H1 (cell line): ENCODE data around the gene DTNB. TPM values are rescaled to one million over a fixed set of nuclear protein-coding genes. Genes with fewer than 3 reads are reported as not detected.

ENCODE experiments used
- CHD7 ChIP-seq: fragments of 300-600 bp; sonication (generic); IDR thresholded peaks from 2 replicates; pipeline ENCODE4 v1.7.1; 2012; ENCODE audit warnings: low read length, moderate library complexity, mild to moderate bottlenecking, inconsistent platforms; ENCODE audit not compliant: insufficient replicate concordance
- CREB1 ChIP-seq: IDR thresholded peaks from 2 replicates; pipeline ENCODE4 v1.6.1; 2012; ENCODE audit warnings: inconsistent platforms
- EZH2 ChIP-seq: fragments of 200-600 bp; sonication (generic); IDR thresholded peaks from 2 replicates; pipeline ENCODE4 v1.7.1; 2012; ENCODE audit warnings: low read depth, mild to moderate bottlenecking, moderate library complexity, low read length, inconsistent platforms; ENCODE audit not compliant: severe bottlenecking
- GTF2F1 ChIP-seq: IDR thresholded peaks from 2 replicates; pipeline ENCODE4 v1.6.1; 2012; ENCODE audit warnings: low read depth, low read length, improper control_type of control experiment, borderline replicate concordance
- JUND ChIP-seq: IDR thresholded peaks from 2 replicates; pipeline ENCODE4 v1.6.1; 2011; ENCODE audit warnings: mild to moderate bottlenecking, improper control_type of control experiment, low read length
- KDM4A ChIP-seq: IDR thresholded peaks from one replicate; pipeline ENCODE4 v1.7.1; 2012; ENCODE audit warnings: low read depth, mild to moderate bottlenecking, moderate library complexity, low read length, inconsistent platforms; ENCODE audit not compliant: severe bottlenecking
- POU5F1 ChIP-seq: IDR thresholded peaks from 2 replicates; pipeline ENCODE4 v1.6.1; 2011; ENCODE audit warnings: low read depth, mild to moderate bottlenecking, low read length, moderate library complexity
- RBBP5 ChIP-seq: IDR thresholded peaks from 2 replicates; pipeline ENCODE4 v1.7.1; 2012; ENCODE audit warnings: low read depth, mild to moderate bottlenecking, inconsistent platforms, low read length, moderate library complexity, borderline replicate concordance
- SP2 ChIP-seq: IDR thresholded peaks from 2 replicates; pipeline ENCODE4 v1.6.1; 2012; ENCODE audit warnings: mild to moderate bottlenecking, low read length, inconsistent platforms
- USF2 ChIP-seq: IDR thresholded peaks from 2 replicates; pipeline ENCODE4 v1.6.1; 2011; ENCODE audit warnings: low read length, improper control_type of control experiment
- YY1 ChIP-seq: IDR thresholded peaks from 2 replicates; pipeline ENCODE4 v1.6.1; 2011; ENCODE audit warnings: low read depth, mild to moderate bottlenecking, low read length
- polyA plus RNA-seq, 7 experiments: library from polyadenylated mRNA; depleted of rRNA in 3 of 7; stranded (reverse) in 5 of 7; unstranded in 2 of 7; fragments of >200 nt in 5 of 7; fragments of 200-250 nt in 2 of 7; gene quantifications; 1 replicate in 5 of 7; 2 replicates in 1 of 7; 4 replicates in 1 of 7; pipeline versions ENCODE4 v1.2.1 to v1.2.3, GENCODE V29; 2011 to 2013; ENCODE audit warnings: missing spikeins in 2 of 7, mixed read lengths in 2 of 7
- total RNA-seq: library from RNA; stranded (reverse); fragmentation: NEBNext Ultra II Directional; extraction: Animal tissue kit (Norgen Biotek cat#: 25700); gene quantifications from 2 replicates; pipeline ENCODE4 v1.2.1, GENCODE V29; 2021

Gene DTNB
- total and polyA plus RNA-seq, 2 of the 8 experiments (the other 6 are each of a cell fraction or from before 2014, with no cell fraction given), result 39.6 to 49.5 TPM

GRCh38 chr2:25590921-25591505, 82.4 kb downstream of the DTNB start (continued):
- TF ChIP-seq CHD7, result no peak
- TF ChIP-seq SP2, result no peak
- TF ChIP-seq EZH2, result no peak
- no peak for TF ChIP-seq USF2
- TF ChIP-seq POU5F1, result no peak
- no peak for TF ChIP-seq RBBP5
- no peak for TF ChIP-seq JUND
- TF ChIP-seq CREB1, result no peak
- no peak for TF ChIP-seq GTF2F1
- TF ChIP-seq KDM4A, result no peak
- no peak for TF ChIP-seq YY1
